Fibroblast of the conjunctiva (primary cell): Measurements from ENCODE around the gene FRMPD4.

ENCODE experiments used
- DNase-seq: peaks from one replicate; pipeline ENCODE4 v3.0.0-alpha.2; 2010; ENCODE audit warnings: low read depth

FRMPD4 gene

GRCh38 chrX:12301288-12301687 is 163.0 kb downstream of the FRMPD4 start:
- DNase-seq, result no peak

- no peak for DNase-seq
Observed at GRCh38 chrX:12304261-12304660, 166.0 kb downstream of the FRMPD4 start.

- no peak for DNase-seq
Observed at GRCh38 chrX:12307961-12308360, 169.7 kb downstream of the FRMPD4 start.

- no peak for DNase-seq
Observed at GRCh38 chrX:12308420-12308819, 170.1 kb downstream of the FRMPD4 start.

- DNase-seq, result no peak
Observed at GRCh38 chrX:12309040-12309743, 170.9 kb downstream of the FRMPD4 start.

GRCh38 chrX:12309744-12310076 is 171.4 kb downstream of the FRMPD4 start:
- DNase-seq, result no peak

GRCh38 chrX:12314651-12315050 is 176.4 kb downstream of the FRMPD4 start:
- no peak for DNase-seq

- no peak for DNase-seq
Observed at GRCh38 chrX:12315526-12315925, 177.3 kb downstream of the FRMPD4 start.

GRCh38 chrX:12319003-12319519 is 180.8 kb downstream of the FRMPD4 start:
- DNase-seq, result no peak

- no peak for DNase-seq
Observed at GRCh38 chrX:12319992-12320391, 181.7 kb downstream of the FRMPD4 start.

- DNase-seq, result no peak
Observed at GRCh38 chrX:12322031-12322430, 183.8 kb downstream of the FRMPD4 start.

- no peak for DNase-seq
Observed at GRCh38 chrX:12325171-12325570, 186.9 kb downstream of the FRMPD4 start.

- DNase-seq, result no peak
Observed at GRCh38 chrX:12327836-12328235, 189.6 kb downstream of the FRMPD4 start.

GRCh38 chrX:12329476-12329875 is 191.2 kb downstream of the FRMPD4 start:
- DNase-seq, result no peak

GRCh38 chrX:12330841-12331240 is 192.6 kb downstream of the FRMPD4 start:
- no peak for DNase-seq

- no peak for DNase-seq
Observed at GRCh38 chrX:12332786-12333347, 194.6 kb downstream of the FRMPD4 start.

- no peak for DNase-seq
Observed at GRCh38 chrX:12339921-12340320, 201.6 kb downstream of the FRMPD4 start.

GRCh38 chrX:12344954-12345353 is 206.7 kb downstream of the FRMPD4 start:
- DNase-seq, result no peak

- no peak for DNase-seq
Observed at GRCh38 chrX:12349201-12349600, 210.9 kb downstream of the FRMPD4 start.

- DNase-seq, result no peak
Observed at GRCh38 chrX:12352922-12353321, 214.6 kb downstream of the FRMPD4 start.

- DNase-seq, result peak; percentile 2
Observed at GRCh38 chrX:12360383-12360782, 222.1 kb downstream of the FRMPD4 start.

GRCh38 chrX:12360986-12361598 is 222.8 kb downstream of the FRMPD4 start:
- no peak for DNase-seq

- DNase-seq, result no peak
Observed at GRCh38 chrX:12363216-12363615, 224.9 kb downstream of the FRMPD4 start.

GRCh38 chrX:12366440-12366839 is 228.2 kb downstream of the FRMPD4 start:
- DNase-seq, result no peak
